ENCODE results near the gene PPP2R5C.
"Not testable (repeated sequence)": the region's sequence is repeated elsewhere in the genome, so short reads cannot be mapped to it uniquely, and the experiment has no call there.

The PPP2R5C gene

DNA sequence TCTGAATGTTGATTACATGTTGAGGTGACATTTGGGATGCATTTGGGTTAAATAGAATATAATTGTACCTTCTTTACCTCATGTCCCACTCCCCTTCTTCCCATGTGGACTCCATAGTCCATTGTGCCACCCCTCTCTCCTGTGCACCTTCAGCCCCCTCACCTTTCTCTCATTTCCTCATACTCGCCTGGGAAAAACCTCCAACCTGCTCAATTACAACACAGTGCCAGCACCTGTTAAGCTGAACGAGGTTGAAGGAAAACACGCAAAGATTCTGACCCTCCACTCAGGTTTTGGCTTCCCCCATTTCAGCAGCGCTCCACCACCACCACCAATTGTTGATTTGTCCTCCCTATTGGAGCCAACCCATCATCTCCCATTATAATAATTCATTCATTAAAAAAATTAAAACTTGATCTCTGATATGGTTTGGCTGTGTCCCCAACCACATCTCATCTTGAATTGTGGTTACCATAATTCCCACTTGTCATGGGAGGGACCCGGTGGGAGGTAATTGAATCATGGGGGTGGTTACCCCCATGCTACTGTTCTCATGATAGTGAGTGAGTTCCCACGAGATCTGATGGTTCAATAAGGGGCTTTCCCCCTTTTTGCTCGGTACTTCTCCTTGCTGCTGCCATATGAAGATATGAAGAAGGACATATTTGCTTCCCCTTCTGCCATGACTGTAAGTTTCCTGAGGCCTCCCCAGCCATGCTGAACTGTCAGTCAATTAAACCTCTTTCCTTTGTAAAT lies 33.7 kb upstream of the PPP2R5C start:
- no peak for DNase-seq

DNA sequence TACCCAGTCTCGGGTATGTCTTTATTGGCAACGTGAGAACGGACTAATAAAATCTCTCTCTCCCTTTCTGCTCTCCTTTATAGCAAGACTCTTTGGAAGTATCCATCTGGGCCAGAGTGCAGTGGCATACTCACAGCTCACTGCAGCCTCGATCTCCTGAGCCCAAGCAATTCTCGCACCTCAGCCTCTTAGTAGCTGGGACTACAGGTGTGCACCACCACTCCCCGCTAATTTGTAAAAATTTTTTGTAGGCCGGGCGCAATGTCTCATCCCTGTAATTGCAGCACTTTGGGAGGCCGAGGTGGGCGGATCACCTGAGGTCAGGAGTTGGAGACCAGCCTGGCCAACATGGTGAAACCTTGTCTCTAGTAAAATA lies 33.2 kb upstream of the PPP2R5C start:
- no peak for DNase-seq

DNA sequence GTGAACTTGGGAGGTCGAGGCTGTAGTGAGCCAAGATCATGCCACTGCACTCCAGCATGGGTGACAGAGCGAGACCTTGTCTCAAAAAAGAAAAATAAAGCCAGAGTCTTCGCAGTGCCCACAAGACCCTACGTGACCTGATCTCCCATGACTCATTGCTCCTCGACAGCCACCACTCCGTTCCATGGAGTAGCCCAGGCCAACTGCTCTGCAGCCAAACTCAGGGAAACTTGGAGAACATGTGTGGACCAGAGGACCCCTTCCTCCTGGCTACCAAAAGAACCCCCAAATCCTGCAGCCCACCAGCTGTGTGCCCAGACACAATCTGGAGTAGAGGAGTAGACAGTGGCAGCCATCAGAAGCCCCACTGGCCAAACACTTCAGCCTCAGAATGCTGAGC lies 32.1 kb upstream of the PPP2R5C start:
- no peak for DNase-seq

DNA sequence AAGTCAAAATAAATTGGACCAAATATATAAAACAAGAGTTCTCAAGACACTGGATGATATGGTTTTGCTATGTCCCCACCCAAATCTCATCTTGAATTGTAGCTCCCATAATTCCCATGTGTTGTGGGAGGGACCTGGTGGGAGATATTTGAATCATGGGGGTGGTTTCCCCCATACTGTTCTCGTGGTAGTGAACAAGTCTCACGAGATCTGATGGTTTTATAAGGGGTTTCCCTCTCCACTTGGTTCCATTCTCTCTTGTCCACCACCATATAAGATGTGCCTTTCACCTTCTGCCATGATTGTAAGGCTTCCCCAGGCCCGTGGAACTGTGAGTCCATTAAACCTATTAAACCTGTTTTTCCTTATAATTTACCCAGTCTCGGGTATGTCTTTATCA lies 31.4 kb upstream of the PPP2R5C start:
- DNase-seq = not testable (repeated sequence)

DNA sequence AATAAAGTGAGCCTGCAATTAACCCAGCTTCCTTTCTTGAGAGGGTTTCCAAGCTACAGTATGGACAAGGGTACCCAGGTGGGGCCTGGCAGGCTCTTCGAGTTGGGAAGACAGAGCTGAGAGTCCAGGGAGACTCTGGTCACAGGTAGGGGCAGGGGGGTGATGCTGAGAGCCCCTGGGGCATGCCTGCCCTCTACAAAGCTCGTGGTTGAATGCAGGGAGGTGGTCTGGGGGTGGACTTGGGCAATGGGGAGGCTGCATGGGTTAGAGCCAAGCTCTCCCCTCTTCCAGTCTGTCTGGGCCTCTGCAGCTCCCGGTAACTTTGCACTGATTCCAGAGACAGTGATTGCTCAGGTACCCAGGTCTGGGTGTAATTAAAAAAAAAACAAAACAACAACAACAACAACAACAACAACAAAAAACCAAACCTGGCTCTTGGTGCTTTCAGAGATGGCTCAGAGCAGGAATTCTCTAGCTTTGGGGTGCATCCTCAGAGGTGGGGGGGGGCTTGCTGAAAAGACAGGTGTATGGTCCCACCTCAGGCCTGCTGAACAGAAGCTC lies 30.8 kb upstream of the PPP2R5C start:
- no peak for DNase-seq

DNA sequence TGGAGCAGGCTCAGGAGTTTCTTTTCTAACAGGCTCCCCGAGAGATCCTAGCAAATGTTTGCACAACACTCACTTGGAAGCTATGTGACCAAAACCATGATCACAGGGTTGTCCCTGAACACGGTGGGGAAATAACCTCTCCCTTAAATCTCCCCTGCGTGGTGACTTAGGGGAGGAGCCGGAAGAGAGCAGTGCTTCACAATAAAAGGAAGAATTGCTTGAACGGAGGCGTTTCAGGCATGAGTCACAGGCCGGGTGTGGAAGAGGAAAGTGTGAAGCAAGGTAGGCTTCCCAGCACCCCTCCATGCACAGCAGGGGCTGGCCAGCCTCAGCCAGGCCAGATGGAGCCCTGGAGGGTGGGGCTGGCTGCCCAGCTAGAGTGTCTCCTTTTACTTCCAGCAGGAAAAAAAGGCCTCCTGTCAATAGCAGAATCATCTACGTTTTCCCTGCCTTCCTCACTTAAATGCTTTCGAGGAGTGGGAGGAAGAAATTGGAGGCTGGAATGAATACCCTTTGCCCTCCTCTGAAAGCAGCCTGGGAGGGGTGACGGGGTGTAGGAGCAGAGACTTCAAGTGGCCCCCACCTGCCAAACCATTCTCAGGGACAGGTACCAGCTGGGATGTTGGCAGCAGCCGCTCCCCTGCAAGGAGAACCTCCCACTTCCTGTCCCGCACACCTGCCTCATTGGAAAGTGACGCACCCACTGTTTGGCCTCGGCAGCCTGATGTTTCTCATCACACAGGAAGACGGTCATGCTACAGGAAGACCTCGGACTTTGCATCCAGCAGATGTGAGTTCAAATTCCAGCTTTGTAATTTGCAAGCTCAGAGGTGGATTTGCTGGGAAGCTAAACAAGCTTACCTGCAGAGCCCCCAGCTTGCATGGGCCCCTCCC lies 30.1 kb upstream of the PPP2R5C start:
- peak; percentile 86 to 88 for DNase-seq

DNA sequence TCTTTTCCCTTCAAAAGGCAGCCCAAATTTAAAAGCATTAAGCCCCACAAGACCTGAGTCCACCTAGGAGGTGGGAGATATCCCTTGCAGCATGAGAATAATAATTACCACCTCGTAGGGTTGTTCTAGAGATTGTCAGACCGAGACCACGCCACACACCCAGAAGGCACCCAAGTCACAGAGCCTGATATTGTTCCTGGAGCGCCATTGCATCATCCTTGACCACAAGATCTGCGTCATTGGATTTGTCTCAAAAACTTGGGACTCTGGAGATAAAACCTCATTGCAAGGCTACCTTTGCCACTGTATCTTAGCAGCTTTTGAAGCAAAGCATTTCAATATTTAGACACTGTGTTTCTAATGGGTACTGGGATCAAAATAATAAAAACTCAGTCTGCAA lies 29.4 kb upstream of the PPP2R5C start:
- no peak for DNase-seq

DNA sequence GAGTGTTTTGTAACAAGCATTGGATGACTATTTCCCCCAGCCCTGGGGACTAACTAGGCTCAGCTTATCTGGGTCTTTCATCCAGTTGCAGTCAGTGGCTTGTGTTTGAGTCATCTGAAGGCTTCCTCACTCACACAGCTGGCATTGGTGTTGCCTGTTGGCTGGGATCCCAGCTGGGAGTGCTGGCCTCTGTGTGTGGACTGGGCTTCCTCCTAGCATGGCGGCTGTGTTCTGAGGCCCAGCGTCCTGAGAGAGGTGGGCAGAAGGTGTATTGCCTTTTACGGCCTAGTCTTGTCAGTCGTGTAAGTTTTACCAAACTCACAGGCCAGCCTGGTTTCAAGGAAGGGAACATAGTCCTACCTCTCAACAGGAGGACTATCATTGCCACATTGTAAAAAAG lies 28.3 kb upstream of the PPP2R5C start:
- no peak for DNase-seq

DNA sequence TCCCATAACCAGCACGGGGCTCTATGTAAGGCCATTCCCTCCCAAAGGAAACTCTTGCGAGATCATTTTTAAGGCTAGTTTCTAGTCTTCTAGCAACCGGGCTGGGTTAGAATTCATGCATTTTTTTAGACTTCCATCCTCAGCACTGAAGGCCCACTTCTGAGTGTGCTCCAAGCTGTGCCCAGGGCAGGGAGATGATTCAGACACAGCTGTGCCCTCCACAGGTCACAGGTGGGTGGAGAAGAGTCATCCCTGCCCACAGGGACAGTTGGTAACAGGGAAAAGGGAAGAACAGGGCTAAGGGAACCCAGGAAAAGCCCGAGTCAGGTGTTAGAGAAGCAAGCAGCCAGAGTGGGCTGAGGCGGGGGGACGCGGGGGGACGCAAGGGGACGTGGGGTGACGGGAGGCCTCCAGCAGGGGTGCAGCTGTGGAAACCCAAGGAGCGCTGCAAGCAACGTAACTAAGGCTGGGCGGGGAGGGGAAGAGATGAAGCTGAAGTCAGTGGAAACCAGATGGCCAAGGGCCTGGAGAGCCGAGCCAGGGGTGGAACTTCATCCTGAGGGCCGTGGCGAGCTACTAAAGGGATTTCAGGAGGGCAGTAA lies 27.2 kb upstream of the PPP2R5C start:
- no peak for DNase-seq

DNA sequence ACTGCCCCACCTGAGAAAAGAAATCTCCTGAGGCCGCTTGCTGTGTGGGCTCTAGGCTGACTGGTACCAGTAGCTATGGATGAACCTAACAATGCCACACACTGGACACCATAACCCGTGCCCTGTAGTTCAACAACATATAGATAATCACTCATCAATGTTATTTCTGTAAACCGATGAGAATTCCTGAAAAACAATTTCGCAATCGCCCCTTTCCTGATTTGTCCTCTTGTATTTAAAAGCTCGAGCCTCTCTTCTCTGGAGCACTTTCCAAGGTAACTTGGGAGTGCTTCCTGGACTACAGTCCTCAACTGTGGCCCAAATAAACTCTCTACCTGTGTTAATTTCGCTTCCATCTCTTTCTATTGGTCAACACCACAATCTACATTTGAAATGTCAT lies 26.1 kb upstream of the PPP2R5C start:
- DNase-seq = no peak

DNA sequence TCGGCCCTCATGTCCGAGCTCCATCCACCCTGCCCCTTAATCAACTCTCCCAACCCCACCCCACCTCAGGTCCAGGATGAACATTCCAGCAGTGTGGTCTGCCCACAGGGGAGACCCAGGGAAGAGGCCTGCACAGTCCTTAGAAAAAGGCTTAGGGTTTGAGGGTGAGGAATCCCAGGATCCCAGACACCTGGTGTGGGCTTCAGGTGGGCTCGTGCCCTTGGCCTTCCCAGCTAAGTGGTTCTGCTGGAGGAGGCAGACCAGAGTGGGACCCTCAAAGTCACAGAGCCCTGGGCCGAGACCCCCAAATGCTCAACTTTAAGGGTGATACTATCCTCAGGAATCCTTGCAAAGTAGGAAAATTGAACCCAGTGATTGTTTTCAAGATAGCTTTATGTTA lies 25.4 kb upstream of the PPP2R5C start:
- no peak for DNase-seq

DNA sequence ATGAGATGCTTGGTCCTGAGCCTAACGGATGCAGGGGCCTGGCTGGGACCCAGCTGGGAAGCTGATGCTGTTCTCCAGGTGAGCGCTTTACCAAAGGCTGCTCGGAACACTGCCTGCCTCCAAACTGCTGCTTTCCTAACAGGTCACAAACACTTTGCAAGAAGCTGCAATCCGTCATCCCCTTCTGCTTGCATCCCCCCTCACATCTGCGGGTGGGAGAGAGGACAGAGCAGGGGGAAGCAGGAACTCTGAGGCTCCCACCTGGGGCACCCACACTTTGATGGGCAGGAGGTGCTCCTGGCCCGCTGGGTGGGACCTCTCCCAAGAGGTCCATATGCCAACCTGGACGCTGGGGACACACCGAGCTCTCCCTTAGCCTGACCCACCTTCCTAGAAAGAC lies 24.9 kb upstream of the PPP2R5C start:
- no peak for DNase-seq

DNA sequence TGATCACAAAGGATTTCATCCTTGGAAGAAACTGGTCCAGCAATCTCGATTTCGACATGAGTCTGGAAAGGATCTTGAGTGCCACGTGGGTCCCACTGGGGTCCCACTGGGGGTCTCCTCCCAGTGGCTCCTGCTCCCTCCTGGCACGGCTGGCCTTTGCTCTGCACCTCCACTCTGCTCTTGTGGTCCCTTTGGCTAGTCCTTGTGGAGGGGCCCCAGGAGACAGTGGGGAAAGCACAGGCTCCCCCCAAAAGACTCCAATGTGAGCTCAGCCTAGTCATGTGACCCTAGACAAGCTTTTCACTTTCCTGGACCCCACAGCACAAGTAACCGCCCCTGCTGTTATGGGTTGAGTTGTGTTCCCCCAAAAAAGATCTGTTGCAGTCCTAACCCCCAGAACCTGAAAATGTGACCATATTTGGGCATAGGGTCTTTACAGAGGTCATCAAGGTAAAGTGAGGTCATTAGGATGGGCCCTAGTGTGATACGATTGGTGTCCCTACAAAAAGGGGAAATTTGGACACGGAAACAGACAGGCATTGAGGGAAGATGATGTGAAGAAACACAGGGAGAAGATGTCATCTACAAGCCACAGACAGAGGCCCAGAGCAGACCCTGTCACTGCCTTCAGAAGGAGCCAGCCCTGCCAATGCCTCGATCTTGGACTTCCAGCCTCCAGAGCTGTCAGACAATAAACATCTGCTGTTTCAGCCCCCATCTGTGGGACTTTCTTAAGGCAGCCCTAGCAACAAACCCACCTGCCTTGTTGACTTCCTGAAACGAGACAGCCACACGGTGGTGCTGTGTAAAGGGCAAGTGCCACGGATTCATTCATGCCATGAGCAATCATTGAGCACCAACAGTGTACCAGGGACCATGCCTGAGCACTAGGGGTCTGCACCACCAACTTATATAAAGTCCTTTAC lies 23.8 kb upstream of the PPP2R5C start:
- peak in 1 of 2 donors; percentile 22 for DNase-seq

DNA sequence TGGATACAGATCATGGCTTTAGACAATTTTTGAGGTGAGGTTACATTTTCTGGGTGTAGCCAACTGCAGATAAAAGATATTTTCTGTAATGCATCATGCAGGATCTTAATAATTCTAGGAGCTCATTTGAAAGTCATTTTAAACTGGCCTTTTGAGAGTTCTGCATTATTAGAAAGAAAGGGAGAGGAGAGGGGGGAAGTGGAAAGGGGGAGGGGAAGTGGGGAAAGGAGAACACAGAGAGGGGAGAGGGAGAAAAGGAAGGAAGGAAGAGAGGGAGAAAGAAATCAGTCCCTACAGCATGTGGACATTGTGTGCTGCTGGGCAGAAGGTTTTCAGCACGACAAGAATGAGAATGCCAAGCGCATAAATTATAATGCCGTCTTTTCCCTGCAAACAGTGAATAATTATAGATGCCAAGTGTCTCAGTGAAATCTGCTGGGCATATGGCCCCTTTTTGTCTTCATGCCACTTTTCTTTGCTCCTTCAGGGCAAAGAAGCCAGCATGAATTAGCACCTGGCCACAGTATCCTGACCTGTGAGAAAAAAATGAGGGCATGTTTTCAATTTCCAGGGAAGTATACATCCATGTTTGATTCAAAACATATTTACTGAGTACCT lies 22.7 kb upstream of the PPP2R5C start:
- DNase-seq = no peak

DNA sequence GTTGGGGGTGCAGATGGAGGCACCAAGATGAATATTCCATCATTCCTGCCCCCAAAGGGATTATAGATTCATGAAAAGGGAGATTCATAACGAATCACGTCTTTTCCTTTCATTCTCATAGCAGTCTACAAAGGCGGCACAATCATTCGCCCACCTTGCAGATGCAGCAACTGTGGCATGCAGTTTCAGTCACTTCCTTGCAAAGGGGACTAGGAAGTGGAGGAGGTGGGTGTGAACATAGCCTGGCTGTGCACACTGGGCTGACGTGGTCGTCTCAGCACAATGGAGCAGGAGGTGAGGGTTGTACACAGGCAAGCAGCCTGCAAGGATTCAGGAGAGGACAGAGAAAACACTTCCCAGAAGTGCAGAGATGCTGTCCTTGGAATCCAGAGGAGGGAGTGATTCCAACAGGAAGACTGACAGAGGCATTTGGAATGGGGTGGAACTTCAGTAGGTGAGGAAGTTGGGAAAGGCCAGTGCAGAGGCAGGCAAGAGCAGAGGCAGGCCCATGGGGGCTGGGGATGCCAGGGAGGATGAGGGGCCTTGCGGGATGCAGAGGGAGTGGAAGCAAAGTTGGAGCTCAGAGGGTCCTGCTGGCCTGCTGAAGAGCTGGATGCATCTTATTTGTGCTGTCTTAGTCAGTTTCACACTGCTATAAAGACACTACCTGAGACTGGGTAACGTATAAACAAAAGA lies 21.9 kb upstream of the PPP2R5C start:
- no peak for DNase-seq

DNA sequence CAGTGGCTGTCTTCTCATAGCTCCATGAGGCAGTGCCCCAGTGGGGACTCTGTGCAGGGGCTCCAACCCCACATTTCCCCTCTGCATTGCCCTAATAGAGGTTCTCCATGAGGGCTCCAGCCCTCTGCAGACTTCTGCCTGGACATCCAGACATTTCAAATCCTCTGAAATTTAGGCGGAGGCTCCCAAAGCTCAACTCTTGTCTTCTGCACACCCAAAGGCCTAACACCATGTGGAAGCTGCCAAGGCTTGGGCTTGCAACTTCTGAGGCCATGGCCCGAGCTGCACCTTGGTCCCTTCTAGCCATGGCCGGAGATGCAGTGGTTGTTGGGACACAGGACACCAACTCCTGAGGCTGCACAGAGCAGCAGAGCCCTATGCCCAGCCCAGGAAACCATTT lies 20.5 kb upstream of the PPP2R5C start:
- DNase-seq = no peak

DNA sequence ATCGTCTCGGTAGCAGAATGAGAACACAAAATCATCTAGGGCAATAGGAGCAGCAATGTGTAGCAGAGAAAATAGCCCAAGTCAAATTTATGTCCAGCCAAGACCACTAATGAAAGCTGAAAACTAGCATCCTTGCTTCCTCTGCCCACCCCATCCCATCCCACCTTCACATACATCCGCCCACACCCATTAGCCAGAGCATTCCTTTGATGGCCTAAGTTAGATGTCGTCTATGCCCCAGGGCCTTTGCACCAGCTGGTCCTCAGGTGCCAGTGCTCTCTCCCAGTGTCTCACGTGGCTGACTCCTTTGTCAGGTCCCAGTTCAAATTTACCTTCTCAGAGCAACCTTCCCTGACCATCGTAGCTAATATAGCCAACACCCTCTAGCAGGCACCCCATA lies 17.8 kb upstream of the PPP2R5C start:
- no peak for DNase-seq

DNA sequence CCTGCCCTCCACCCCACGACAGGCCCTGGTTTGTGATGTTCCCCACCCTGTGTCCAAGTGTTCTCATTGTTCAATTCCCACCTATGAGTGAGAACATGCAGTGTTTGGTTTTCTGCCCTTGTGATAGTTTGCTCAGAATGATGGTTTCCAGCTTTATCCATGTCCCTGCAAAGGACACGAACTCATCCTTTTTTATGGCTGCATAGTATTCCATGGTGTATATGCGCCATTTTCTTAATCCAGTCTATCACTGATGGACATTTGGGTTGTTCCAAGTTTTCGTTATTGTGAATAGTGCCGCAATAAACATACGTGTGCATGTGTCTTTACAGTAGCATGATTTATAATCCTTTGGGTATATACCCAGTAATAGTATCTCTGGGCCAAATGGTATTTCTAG lies 17.1 kb upstream of the PPP2R5C start:
- not testable (repeated sequence) for DNase-seq

DNA sequence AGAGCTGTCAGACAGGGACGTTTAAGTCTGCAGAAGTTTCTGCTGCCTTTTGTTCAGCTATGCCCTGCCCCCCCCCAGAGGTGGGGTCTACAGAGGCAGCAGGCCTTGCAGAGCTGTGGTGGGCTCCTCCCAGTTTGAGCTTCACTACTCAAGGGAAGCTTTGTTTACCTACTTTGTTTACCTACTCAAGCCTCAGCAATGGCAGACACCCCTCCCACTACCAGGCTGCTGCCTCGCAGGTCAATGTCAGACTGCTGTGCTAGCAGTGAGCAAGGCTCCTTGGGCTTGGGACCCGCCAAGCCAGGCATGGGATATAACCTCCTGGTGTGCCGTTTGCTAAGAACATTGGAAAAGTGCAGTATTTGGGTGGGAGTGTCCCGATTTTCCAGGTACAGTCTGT lies 11.8 kb upstream of the PPP2R5C start:
- DNase-seq = not testable (repeated sequence)

DNA sequence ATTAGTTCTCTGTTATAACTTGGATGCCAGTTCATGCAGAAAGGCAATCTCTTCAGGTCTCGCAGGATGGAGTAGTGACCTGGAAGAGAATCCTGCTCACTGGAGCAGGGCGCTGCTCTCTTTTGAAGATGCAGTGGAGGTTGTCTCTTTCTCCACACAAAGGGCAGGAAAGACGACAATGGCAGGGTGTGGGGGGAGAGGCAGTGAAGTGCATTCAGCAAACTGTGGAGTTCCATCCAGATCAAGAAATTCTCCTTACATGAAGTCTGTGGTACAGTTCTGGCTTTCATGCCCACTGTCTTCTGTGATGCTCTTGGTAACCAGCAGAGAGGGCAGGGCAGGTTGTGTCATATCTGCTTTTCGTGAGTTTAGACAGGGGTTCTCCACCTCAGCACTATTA lies 6.6 kb upstream of the PPP2R5C start:
- no peak for DNase-seq

DNA sequence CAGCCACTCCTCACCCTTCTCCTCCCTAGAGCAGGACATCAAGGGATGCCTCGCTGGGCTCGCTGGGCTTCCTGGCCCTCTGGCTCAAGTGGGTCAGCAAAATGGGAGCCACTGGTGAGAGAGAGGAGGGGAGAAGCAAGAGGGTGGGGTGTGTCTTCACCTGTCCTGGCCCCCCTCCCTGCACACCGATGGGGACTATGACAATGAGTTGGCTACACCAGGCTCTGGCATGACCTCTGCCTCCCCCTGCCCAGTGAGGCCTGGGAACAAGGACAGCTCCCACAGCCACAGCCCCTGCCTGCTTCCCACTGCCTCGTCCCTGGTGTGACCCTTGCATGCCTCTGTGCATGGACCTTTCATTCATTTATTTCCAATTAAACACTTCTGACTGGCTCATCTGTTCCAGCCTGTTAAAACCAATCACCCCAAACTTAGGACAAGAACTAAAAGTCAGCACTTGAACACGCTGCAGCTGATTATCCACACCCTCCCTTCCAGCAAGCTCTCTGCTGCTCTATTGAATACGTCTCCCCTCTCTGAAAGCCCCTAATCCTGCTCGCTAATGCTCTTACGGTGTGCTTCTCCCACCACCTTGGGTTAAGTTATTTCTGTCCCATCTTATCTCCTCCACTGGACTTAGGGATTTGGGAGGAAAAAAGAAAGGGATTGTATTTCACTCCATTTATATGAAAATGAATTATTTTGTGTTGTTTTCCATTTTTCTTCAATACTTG lies 5.8 kb upstream of the PPP2R5C start:
- DNase-seq = no peak

All from activated CD4-positive, alpha-beta T cell treated with anti-CD3 and anti-CD28 coated beads for 4 hours (primary cell).